ENCODE data around the gene SEMA6B.
"Not testable (repeated sequence)": the region's sequence is repeated elsewhere in the genome, so short reads cannot be mapped to it uniquely, and the experiment has no call there.

SEMA6B gene

GRCh38 chr19:4595158-4595557, 35.7 kb upstream of the SEMA6B start:
- H3K4me1 Mint-ChIP-seq (ENCODE audit: low read depth); H3K36me3 Mint-ChIP-seq (ENCODE audit: low read depth); H3K4me3 Mint-ChIP-seq; H3K9me3 Mint-ChIP-seq; H3K27ac Mint-ChIP-seq: not testable (repeated sequence)
- H3K27me3 Mint-ChIP-seq (ENCODE audit: low read depth): peaks cover 47% of the 10 kb centered on the region

- no peak overlapping the region for H3K4me3 Mint-ChIP-seq
- no peak overlapping the region for H3K27ac Mint-ChIP-seq
These were observed 34.7 kb upstream of the SEMA6B start for GRCh38 chr19:4594201-4594600.

GRCh38 chr19:4593409-4593851, 33.9 kb upstream of the SEMA6B start:
- Mint-ChIP-seq H3K27ac (no peak overlapping the region), H3K4me3 (no peak overlapping the region), H3K4me1 (ENCODE audit: low read depth) (peaks cover 3% of the 10 kb centered on the region), H3K36me3 (ENCODE audit: low read depth) (no peaks in the 10 kb centered on the region), H3K9me3 (no peaks in the 10 kb centered on the region), H3K27me3 (ENCODE audit: low read depth) (peaks cover 42% of the 10 kb centered on the region)

More at GRCh38 chr19:4594201-4594600, 34.7 kb upstream of the SEMA6B start:
- H3K36me3 Mint-ChIP-seq (ENCODE audit: low read depth): no peaks in the 10 kb centered on the region
- H3K4me1 Mint-ChIP-seq (ENCODE audit: low read depth): peaks cover 3% of the 10 kb centered on the region
- peaks cover 46% of the 10 kb centered on the region for H3K27me3 Mint-ChIP-seq (ENCODE audit: low read depth)
- H3K9me3 Mint-ChIP-seq: no peaks in the 10 kb centered on the region

- no peaks in the 10 kb centered on the region for H3K9me3 Mint-ChIP-seq
- peaks cover 44% of the 10 kb centered on the region for H3K27me3 Mint-ChIP-seq (ENCODE audit: low read depth)
- H3K36me3 Mint-ChIP-seq (ENCODE audit: low read depth): no peaks in the 10 kb centered on the region
- H3K27ac Mint-ChIP-seq: no peak overlapping the region
- H3K4me3 Mint-ChIP-seq: no peak overlapping the region
- H3K4me1 Mint-ChIP-seq (ENCODE audit: low read depth): peaks cover 3% of the 10 kb centered on the region
These were observed 33.0 kb upstream of the SEMA6B start for GRCh38 chr19:4592445-4592844.

GRCh38 chr19:4591320-4591719, 31.8 kb upstream of the SEMA6B start:
- Mint-ChIP-seq H3K36me3 (ENCODE audit: low read depth) (no peaks in the 10 kb centered on the region), H3K27ac (no peak overlapping the region), H3K9me3 (no peaks in the 10 kb centered on the region), H3K27me3 (ENCODE audit: low read depth) (peaks cover 40% of the 10 kb centered on the region), H3K4me3 (no peak overlapping the region), H3K4me1 (ENCODE audit: low read depth) (no peaks in the 10 kb centered on the region)

GRCh38 chr19:4590559-4590958, 31.1 kb upstream of the SEMA6B start:
- no peaks in the 10 kb centered on the region for H3K36me3 Mint-ChIP-seq (ENCODE audit: low read depth)
- H3K27ac Mint-ChIP-seq: no peak overlapping the region
- H3K9me3 Mint-ChIP-seq: no peaks in the 10 kb centered on the region
- peaks cover 43% of the 10 kb centered on the region for H3K27me3 Mint-ChIP-seq (ENCODE audit: low read depth)
- no peak overlapping the region for H3K4me3 Mint-ChIP-seq
- no peaks in the 10 kb centered on the region for H3K4me1 Mint-ChIP-seq (ENCODE audit: low read depth)

GRCh38 chr19:4589579-4590410, 30.3 kb upstream of the SEMA6B start:
- Mint-ChIP-seq H3K9me3 (no peaks in the 10 kb centered on the region), H3K4me1 (ENCODE audit: low read depth) (no peaks in the 10 kb centered on the region), H3K27ac (no peak overlapping the region), H3K4me3 (no peak overlapping the region), H3K27me3 (ENCODE audit: low read depth) (peaks cover 44% of the 10 kb centered on the region), H3K36me3 (ENCODE audit: low read depth) (no peaks in the 10 kb centered on the region)

- H3K36me3 Mint-ChIP-seq (ENCODE audit: low read depth): no peaks in the 10 kb centered on the region
- peaks cover 41% of the 10 kb centered on the region for H3K27me3 Mint-ChIP-seq (ENCODE audit: low read depth)
- H3K9me3 Mint-ChIP-seq: no peaks in the 10 kb centered on the region
- no peak overlapping the region for H3K4me3 Mint-ChIP-seq
- no peak overlapping the region for H3K27ac Mint-ChIP-seq
- no peaks in the 10 kb centered on the region for H3K4me1 Mint-ChIP-seq (ENCODE audit: low read depth)
These were observed 28.8 kb upstream of the SEMA6B start for GRCh38 chr19:4588291-4588761.

- Mint-ChIP-seq H3K27me3 (ENCODE audit: low read depth) (peaks cover 43% of the 10 kb centered on the region), H3K4me1 (ENCODE audit: low read depth) (no peaks in the 10 kb centered on the region), H3K9me3 (no peaks in the 10 kb centered on the region), H3K4me3 (no peak overlapping the region), H3K36me3 (ENCODE audit: low read depth) (no peaks in the 10 kb centered on the region), H3K27ac (no peak overlapping the region)
These were observed 28.0 kb upstream of the SEMA6B start for GRCh38 chr19:4587527-4587926.

GRCh38 chr19:4586691-4587090, 27.2 kb upstream of the SEMA6B start:
- peaks cover 48% of the 10 kb centered on the region for H3K27me3 Mint-ChIP-seq (ENCODE audit: low read depth)
- H3K4me1 Mint-ChIP-seq (ENCODE audit: low read depth): peaks cover 5% of the 10 kb centered on the region

GRCh38 chr19:4586245-4586644, 26.8 kb upstream of the SEMA6B start:
- peaks cover 44% of the 10 kb centered on the region for H3K27me3 Mint-ChIP-seq (ENCODE audit: low read depth)
- H3K27ac Mint-ChIP-seq: no peak overlapping the region
- peaks cover 5% of the 10 kb centered on the region for H3K4me1 Mint-ChIP-seq (ENCODE audit: low read depth)
- no peaks in the 10 kb centered on the region for H3K36me3 Mint-ChIP-seq (ENCODE audit: low read depth)
- H3K4me3 Mint-ChIP-seq: no peak overlapping the region
- no peaks in the 10 kb centered on the region for H3K9me3 Mint-ChIP-seq

More at GRCh38 chr19:4586691-4587090, 27.2 kb upstream of the SEMA6B start:
- Mint-ChIP-seq H3K4me3 (no peak overlapping the region), H3K27ac (no peak overlapping the region), H3K9me3 (no peaks in the 10 kb centered on the region), H3K36me3 (ENCODE audit: low read depth) (no peaks in the 10 kb centered on the region)

- Mint-ChIP-seq H3K27me3 (ENCODE audit: low read depth) (peaks cover 38% of the 10 kb centered on the region), H3K27ac (no peak overlapping the region), H3K4me3 (no peak overlapping the region), H3K36me3 (ENCODE audit: low read depth) (no peaks in the 10 kb centered on the region), H3K4me1 (ENCODE audit: low read depth) (peaks cover 5% of the 10 kb centered on the region), H3K9me3 (no peaks in the 10 kb centered on the region)
These were observed 26.1 kb upstream of the SEMA6B start for GRCh38 chr19:4585556-4585955.

- Mint-ChIP-seq H3K4me1 (ENCODE audit: low read depth) (peaks cover 5% of the 10 kb centered on the region), H3K9me3 (no peaks in the 10 kb centered on the region), H3K27me3 (ENCODE audit: low read depth) (peaks cover 42% of the 10 kb centered on the region), H3K27ac (no peak overlapping the region), H3K36me3 (ENCODE audit: low read depth) (no peaks in the 10 kb centered on the region), H3K4me3 (no peak overlapping the region)
These were observed 25.4 kb upstream of the SEMA6B start for GRCh38 chr19:4584670-4585460.

- peaks cover 5% of the 10 kb centered on the region for H3K4me1 Mint-ChIP-seq (ENCODE audit: low read depth)
- H3K36me3 Mint-ChIP-seq (ENCODE audit: low read depth): no peaks in the 10 kb centered on the region
- H3K27me3 Mint-ChIP-seq (ENCODE audit: low read depth): peaks cover 50% of the 10 kb centered on the region
- no peak overlapping the region for H3K4me3 Mint-ChIP-seq
- no peak overlapping the region for H3K27ac Mint-ChIP-seq
- H3K9me3 Mint-ChIP-seq: no peaks in the 10 kb centered on the region
These were observed 24.6 kb upstream of the SEMA6B start for GRCh38 chr19:4583961-4584669.
